ENCODE results near the gene USP48. TPM values are rescaled to one million over a fixed set of nuclear protein-coding genes. Genes with fewer than 3 reads are reported as not detected.
"Not testable (repeated sequence)": the region's sequence is repeated elsewhere in the genome, so short reads cannot be mapped to it uniquely, and the experiment has no call there.

The USP48 gene
- polyA plus RNA-seq, 1 donor: 45.0 TPM

- DNase-seq: not testable (repeated sequence)
These were observed 11.3 kb downstream of the USP48 start for GRCh38 chr1:21771672-21772071.

GRCh38 chr1:21770602-21771001 is 12.3 kb downstream of the USP48 start:
- not testable (repeated sequence) for DNase-seq

GRCh38 chr1:21770201-21770600 is 12.7 kb downstream of the USP48 start:
- DNase-seq: no peak

GRCh38 chr1:21767106-21767505 is 15.8 kb downstream of the USP48 start:
- DNase-seq: not testable (repeated sequence)

- DNase-seq: no peak
These were observed 16.7 kb downstream of the USP48 start for GRCh38 chr1:21766210-21766609.

- DNase-seq: no peak
These were observed 18.1 kb downstream of the USP48 start for GRCh38 chr1:21764615-21765423.

- no peak for DNase-seq
These were observed 19.1 kb downstream of the USP48 start for GRCh38 chr1:21763694-21764419.

GRCh38 chr1:21763236-21763635 is 19.7 kb downstream of the USP48 start:
- no peak for DNase-seq

GRCh38 chr1:21762022-21762404 is 20.9 kb downstream of the USP48 start:
- no peak for DNase-seq

- no peak for DNase-seq
These were observed 21.9 kb downstream of the USP48 start for GRCh38 chr1:21761052-21761451.

- no peak for DNase-seq
These were observed 23.1 kb downstream of the USP48 start for GRCh38 chr1:21759818-21760217.

GRCh38 chr1:21759182-21759581 is 23.8 kb downstream of the USP48 start:
- no peak for DNase-seq

- no peak for DNase-seq
These were observed 24.3 kb downstream of the USP48 start for GRCh38 chr1:21758614-21759013.

- DNase-seq: no peak
These were observed 26.4 kb downstream of the USP48 start for GRCh38 chr1:21756393-21757089.

- no peak for DNase-seq
These were observed 27.9 kb downstream of the USP48 start for GRCh38 chr1:21755067-21755466.

GRCh38 chr1:21754583-21754982 is 28.4 kb downstream of the USP48 start:
- DNase-seq: no peak

- DNase-seq: no peak
These were observed 30.8 kb downstream of the USP48 start for GRCh38 chr1:21752186-21752585.

- DNase-seq: no peak
These were observed 31.7 kb downstream of the USP48 start for GRCh38 chr1:21751281-21751680.

- DNase-seq: no peak
These were observed 32.1 kb downstream of the USP48 start for GRCh38 chr1:21750841-21751240.

GRCh38 chr1:21749859-21750468 is 33.0 kb downstream of the USP48 start:
- DNase-seq: no peak

GRCh38 chr1:21749109-21749508 is 33.8 kb downstream of the USP48 start:
- no peak for DNase-seq

- DNase-seq: no peak
These were observed 39.5 kb downstream of the USP48 start for GRCh38 chr1:21743476-21743875.

- DNase-seq: no peak
These were observed 40.4 kb downstream of the USP48 start for GRCh38 chr1:21742578-21742977.

All from hindlimb muscle (tissue), 1 donor.